Gastroesophageal sphincter (tissue), 3 donors: Measurements from ENCODE around the gene IL17RD.

Experiments used
- CTCF ChIP-seq, 4 experiments: fragments of 200-600 bp in 2 of 4; fragments of 450-650 bp in 2 of 4; sonication (generic) in 1 of 4; IDR thresholded peaks; one replicate each; pipeline ENCODE4 v1.5.1; 2017 to 2019; ENCODE audit warnings: antibody characterized with exemption in 4 of 4, mild to moderate bottlenecking in 2 of 4, moderate library complexity in 2 of 4
- EP300 ChIP-seq: sonication (generic); formaldehyde crosslinking; IDR thresholded peaks from one replicate; pipeline ENCODE4 v1.6.1; 2017; ENCODE audit warnings: antibody characterized with exemption, mild to moderate bottlenecking
- POLR2A ChIP-seq, 2 donors: fragments of 450-650 bp; IDR thresholded peaks; one replicate each; pipeline ENCODE4 v1.6.1; 2017; ENCODE audit warnings: antibody characterized with exemption in 2 of 2, mild to moderate bottlenecking in 2 of 2, moderate library complexity in 1 of 2

- TF ChIP-seq EP300: no peak
- TF ChIP-seq CTCF (IDR thresholded peaks at IDR 0.05): no peak
- no peak for TF ChIP-seq POLR2A (IDR thresholded peaks at IDR 0.05)
Measured at GRCh38 chr3:57088503-57088902, 76.7 kb downstream of the IL17RD start.
